ENCODE measurements around the gene KCNG2.

Gene KCNG2

DNA sequence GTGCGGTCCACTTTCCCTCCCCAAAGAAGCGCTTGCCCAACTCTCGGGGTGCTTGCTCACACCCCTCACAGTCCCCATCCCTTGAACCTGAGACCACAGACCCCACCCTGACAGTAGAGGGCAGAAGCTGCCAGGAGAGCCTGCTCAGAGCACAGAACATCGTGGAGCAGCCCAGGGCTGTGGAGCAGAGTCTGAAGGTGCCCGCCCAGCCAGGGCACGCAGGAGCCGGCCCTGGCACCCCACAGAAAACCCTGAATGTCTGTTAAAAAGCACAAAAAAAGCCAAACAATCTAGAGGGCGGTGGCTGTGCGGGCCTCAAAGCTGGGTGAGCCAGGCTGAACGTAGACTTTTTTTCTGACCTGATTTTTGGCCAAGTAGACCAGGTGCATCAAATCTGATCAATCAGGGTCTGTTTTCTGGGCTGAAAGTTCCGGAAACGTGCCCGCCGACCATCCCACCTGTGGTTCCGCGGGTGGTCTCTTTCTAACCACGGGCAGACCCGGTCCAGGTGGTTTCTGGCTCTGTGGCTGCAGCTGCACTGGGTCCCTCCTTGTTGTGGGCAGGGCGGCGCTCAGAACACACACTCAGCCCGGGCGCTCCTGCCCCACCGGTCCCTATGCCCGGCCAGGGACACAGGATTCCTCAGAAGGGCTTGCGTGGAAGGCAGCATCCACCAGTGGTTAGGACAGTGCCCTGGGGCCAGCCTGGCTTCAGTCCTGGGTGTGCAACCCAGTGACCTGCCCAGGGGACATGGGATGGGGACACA, 87.4 kb downstream of the KCNG2 start:
- no peak overlapping the region for H3K4me2 ChIP-seq (ENCODE audit: low read depth, low read length, poor library complexity, severe bottlenecking)

GRCh38 chr18:79887181-79888000, 89.7 kb downstream of the KCNG2 start:
- Histone ChIP-seq H3F3A (ENCODE audit: insufficient read depth) (no peaks in the 10 kb centered on the region), H3K27me3 (ENCODE audit: low read length) (no peaks in the 10 kb centered on the region), H3K9ac (ENCODE audit: low read length) (no peak overlapping the region), H3K4me3 (ENCODE audit: insufficient read depth, low read length, poor library complexity, severe bottlenecking) (no peak overlapping the region), H3K27ac (ENCODE audit: low read depth, low read length) (no peak overlapping the region), H3K9me3 (ENCODE audit: insufficient read depth, low read length) (peaks cover 23% of the 10 kb centered on the region; the same call in 1 of the 2 replicates), H3K36me3 (ENCODE audit: low read length) (no peaks in the 10 kb centered on the region), H2AFZ (ENCODE audit: low read depth, low read length, severe bottlenecking) (no peak overlapping the region), H3K9me2 (replicated peaks; ENCODE audit: insufficient read depth, low read length) (no peaks in the 10 kb centered on the region), H3K4me2 (ENCODE audit: low read depth, low read length, poor library complexity, severe bottlenecking) (no peak overlapping the region), H4K20me1 (ENCODE audit: low read depth, low read length) (no peaks in the 10 kb centered on the region), H3K79me2 (ENCODE audit: insufficient read depth, low read length) (no peaks in the 10 kb centered on the region)
- TF ChIP-seq CTCF (IDR thresholded peaks at IDR 0.05; ENCODE audit: insufficient read depth, low read length, poor library complexity, severe bottlenecking) (no peak), EZH2phosphoT487 (conservative IDR thresholded peaks at IDR 0.05; ENCODE audit: low read length) (no peak)

More for the DNA sequence above, 87.4 kb downstream of the KCNG2 start:
- TF ChIP-seq EZH2phosphoT487 (conservative IDR thresholded peaks at IDR 0.05; ENCODE audit: low read length) = no peak
- TF ChIP-seq CTCF (IDR thresholded peaks at IDR 0.05; ENCODE audit: insufficient read depth, low read length, poor library complexity, severe bottlenecking) = no peak
- Histone ChIP-seq H3F3A (ENCODE audit: insufficient read depth) (no peaks in the 10 kb centered on the region), H3K9ac (ENCODE audit: low read length) (no peak overlapping the region), H3K9me2 (replicated peaks; ENCODE audit: insufficient read depth, low read length) (no peaks in the 10 kb centered on the region), H3K27me3 (ENCODE audit: low read length) (no peaks in the 10 kb centered on the region), H3K36me3 (ENCODE audit: low read length) (no peaks in the 10 kb centered on the region), H3K27ac (ENCODE audit: low read depth, low read length) (no peak overlapping the region), H3K9me3 (ENCODE audit: insufficient read depth, low read length) (peaks cover 11% of the 10 kb centered on the region; the same call in 1 of the 2 replicates), H4K20me1 (ENCODE audit: low read depth, low read length) (no peaks in the 10 kb centered on the region), H3K4me3 (ENCODE audit: insufficient read depth, low read length, poor library complexity, severe bottlenecking) (no peak overlapping the region), H2AFZ (ENCODE audit: low read depth, low read length, severe bottlenecking) (no peak overlapping the region), H3K79me2 (ENCODE audit: insufficient read depth, low read length) (no peaks in the 10 kb centered on the region)

GRCh38 chr18:79888016-79888415, 90.3 kb downstream of the KCNG2 start:
- Histone ChIP-seq H3K4me3 (ENCODE audit: insufficient read depth, low read length, poor library complexity, severe bottlenecking) (no peak overlapping the region), H2AFZ (ENCODE audit: low read depth, low read length, severe bottlenecking) (no peak overlapping the region), H3K9me2 (replicated peaks; ENCODE audit: insufficient read depth, low read length) (no peaks in the 10 kb centered on the region), H3K4me2 (ENCODE audit: low read depth, low read length, poor library complexity, severe bottlenecking) (no peak overlapping the region), H3K27me3 (ENCODE audit: low read length) (no peaks in the 10 kb centered on the region), H3K27ac (ENCODE audit: low read depth, low read length) (no peak overlapping the region), H3K36me3 (ENCODE audit: low read length) (no peaks in the 10 kb centered on the region), H3K79me2 (ENCODE audit: insufficient read depth, low read length) (no peaks in the 10 kb centered on the region), H3K9me3 (ENCODE audit: insufficient read depth, low read length) (peaks cover 28% of the 10 kb centered on the region; the same call in 1 of the 2 replicates), H3F3A (ENCODE audit: insufficient read depth) (no peaks in the 10 kb centered on the region), H3K9ac (ENCODE audit: low read length) (no peak overlapping the region), H4K20me1 (ENCODE audit: low read depth, low read length) (no peaks in the 10 kb centered on the region)
- TF ChIP-seq EZH2phosphoT487 (conservative IDR thresholded peaks at IDR 0.05; ENCODE audit: low read length) = no peak
- TF ChIP-seq CTCF (IDR thresholded peaks at IDR 0.05; ENCODE audit: insufficient read depth, low read length, poor library complexity, severe bottlenecking) = no peak

All from SU-DHL-6 (cell line).